Mucosa of descending colon (tissue), 3 donors: ENCODE measurements around the gene KLK3. TPM values are rescaled to one million over a fixed set of nuclear protein-coding genes. Genes with fewer than 3 reads are reported as not detected.
"Not testable (repeated sequence)": the region's sequence is repeated elsewhere in the genome, so short reads cannot be mapped to it uniquely, and the experiment has no call there.

Experiments
- ATAC-seq: fragments of 200-7000 bp; cut with Tn5 transposase; one replicate; pipeline ENCODE4 v1.9.1; 2020; ENCODE audit warnings: mild to moderate bottlenecking, moderate library complexity
- DNase-seq, 3 donors: peaks; one replicate each; pipeline ENCODE4 v3.0.0-alpha.2; 2020
- H3K36me3 ChIP-seq: fragments of 200-600 bp; one replicate; pipeline ENCODE4 v1.8.0; 2021; ENCODE audit warnings: low read depth, mild to moderate bottlenecking
- H3K4me1 ChIP-seq: fragments of 200-600 bp; one replicate; pipeline ENCODE4 v1.8.0; 2021; ENCODE audit warnings: low read depth, mild to moderate bottlenecking
- H3K4me3 ChIP-seq: fragments of 200-600 bp; one replicate; pipeline ENCODE4 v1.8.0; 2021; ENCODE audit warnings: mild to moderate bottlenecking
- H3K9me3 ChIP-seq: fragments of 200-600 bp; one replicate; pipeline ENCODE4 v1.8.0; 2021; ENCODE audit warnings: mild to moderate bottlenecking
- CTCF ChIP-seq: fragments of 200-600 bp; IDR thresholded peaks from one replicate; pipeline ENCODE4 v1.8.0; 2022; ENCODE audit warnings: antibody characterized with exemption, mild to moderate bottlenecking
- intact Hi-C, 2 donors: fragments of 100-400 bp; cut with DNase I in 1 of 2; cut with micrococcal nuclease in 1 of 2; formaldehyde crosslinking; loops; one replicate each; pipeline versions ENCODE4 v1.11.0 to v1.11.1; 2022; cut with DNase I, micrococcal nuclease
- total RNA-seq, 3 donors: library from RNA; stranded (reverse); fragmentation: NEBNext Ultra II Directional in 2 of 3; extraction: Animal tissue kit (Norgen Biotek cat#: 25700) in 2 of 3; gene quantifications; one replicate each; pipeline versions ENCODE4 v1.2.1 to v1.2.4, GENCODE V29; 2021 to 2023
- donor health status: DM: no; HTN: no; CAD: no; lungs with moderate emphysema.
- donor health status: DM: no; HTN: no; CAD: no.
- donor health status: DM: no; HTN: yes; CAD: no.

KLK3 gene
- total RNA-seq, 3 donors from 2014 or later: 3.7 to 9.0 (median 4.8) TPM

- Histone ChIP-seq H3K4me1 (no peaks in the 10 kb centered on the region), H3K9me3 (no peaks in the 10 kb centered on the region), H3K36me3 (no peaks in the 10 kb centered on the region), H3K4me3 (no peak overlapping the region)
- TF ChIP-seq CTCF: no peak
- intact Hi-C loops: no loop called here
- ATAC-seq (no peak), DNase-seq (no peak)
Observed at GRCh38 chr19:50890422-50891252, 35.9 kb downstream of the KLK3 start.

- intact Hi-C loops: no loop called here
- Histone ChIP-seq H3K4me3 (no peak overlapping the region), H3K36me3 (no peaks in the 10 kb centered on the region), H3K4me1 (no peaks in the 10 kb centered on the region), H3K9me3 (no peaks in the 10 kb centered on the region)
- DNase-seq (no peak), ATAC-seq (no peak)
- no peak for TF ChIP-seq CTCF
Observed at GRCh38 chr19:50891253-50891625, 36.5 kb downstream of the KLK3 start.

- no peaks in the 10 kb centered on the region for H3K36me3 ChIP-seq
- H3K4me1 ChIP-seq: no peaks in the 10 kb centered on the region
- H3K4me3 ChIP-seq: no peak overlapping the region
- intact Hi-C loops: no loop called here
- H3K9me3 ChIP-seq: no peaks in the 10 kb centered on the region
- TF ChIP-seq CTCF: no peak
- DNase-seq: no peak
- no peak for ATAC-seq
Observed at GRCh38 chr19:50893047-50893736, 38.5 kb downstream of the KLK3 start.

- H3K4me3 ChIP-seq: no peak overlapping the region
- no peaks in the 10 kb centered on the region for H3K4me1 ChIP-seq
- no peak for TF ChIP-seq CTCF
- DNase-seq (no peak), ATAC-seq (peak; percentile 26)
- H3K9me3 ChIP-seq: no peaks in the 10 kb centered on the region
- intact Hi-C loops: no loop called here
- no peaks in the 10 kb centered on the region for H3K36me3 ChIP-seq
Observed at GRCh38 chr19:50894478-50895356, 40.0 kb downstream of the KLK3 start.

GRCh38 chr19:50896089-50896590 lies 41.4 kb downstream of the KLK3 start:
- H3K4me3 ChIP-seq, H3K36me3 ChIP-seq, intact Hi-C loops, H3K4me1 ChIP-seq, H3K9me3 ChIP-seq, ATAC-seq, DNase-seq: not testable (repeated sequence)
